Activated naive CD8-positive, alpha-beta T cell (primary cell): ENCODE results near the gene ITGAX.

Source experiments
- H3K27ac Mint-ChIP-seq: one replicate; pipeline ENCODE4 v1.8.0; 2021; ENCODE audit warnings: mixed read lengths
- H3K27me3 Mint-ChIP-seq: one replicate; pipeline ENCODE4 v1.8.0; 2021; ENCODE audit warnings: mixed read lengths
- H3K36me3 Mint-ChIP-seq: one replicate; pipeline ENCODE4 v1.8.0; 2021; ENCODE audit warnings: mixed read lengths
- H3K4me1 Mint-ChIP-seq: one replicate; pipeline ENCODE4 v1.8.0; 2021; ENCODE audit warnings: low read depth, mixed read lengths
- H3K4me3 Mint-ChIP-seq: one replicate; pipeline ENCODE4 v1.8.0; 2021; ENCODE audit warnings: mild to moderate bottlenecking, mixed read lengths
- H3K9me3 Mint-ChIP-seq: one replicate; pipeline ENCODE4 v1.8.0; 2021; ENCODE audit warnings: low read depth, mixed read lengths

The ITGAX gene

DNA sequence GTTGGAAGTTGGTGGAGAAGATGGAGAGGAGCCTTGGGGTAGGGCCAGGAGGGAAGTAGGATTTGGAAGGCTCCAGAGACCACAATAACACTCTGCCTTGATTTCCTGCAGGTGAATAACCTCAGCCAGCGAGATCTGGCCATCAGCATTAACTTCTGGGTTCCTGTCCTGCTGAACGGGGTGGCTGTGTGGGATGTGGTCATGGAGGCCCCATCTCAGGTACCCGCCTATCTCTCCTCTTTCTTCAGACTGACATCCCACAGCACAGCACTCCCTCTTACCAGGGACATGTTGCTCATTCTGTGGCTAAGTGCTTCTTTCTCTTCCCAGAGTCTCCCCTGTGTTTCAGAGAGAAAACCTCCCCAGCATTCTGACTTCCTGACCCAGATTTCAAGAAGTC is 68.3 kb downstream of the ITGAX start:
- Mint-ChIP-seq H3K27ac (no peak overlapping the region), H3K36me3 (no peaks in the 10 kb centered on the region), H3K4me3 (no peak overlapping the region), H3K27me3 (peaks cover 2% of the 10 kb centered on the region), H3K9me3 (no peaks in the 10 kb centered on the region), H3K4me1 (peaks cover 15% of the 10 kb centered on the region)

GRCh38 chr16:31423801-31424200 is 68.8 kb downstream of the ITGAX start:
- Mint-ChIP-seq H3K27ac (no peak overlapping the region), H3K4me3 (no peak overlapping the region), H3K9me3 (no peaks in the 10 kb centered on the region), H3K4me1 (peaks cover 15% of the 10 kb centered on the region), H3K27me3 (peaks cover 2% of the 10 kb centered on the region), H3K36me3 (no peaks in the 10 kb centered on the region)

GRCh38 chr16:31427441-31428278 is 72.7 kb downstream of the ITGAX start:
- H3K27ac Mint-ChIP-seq = no peak overlapping the region
- peak overlapping the region; percentile 40 for H3K4me3 Mint-ChIP-seq
- H3K4me1 Mint-ChIP-seq = peaks cover 9% of the 10 kb centered on the region
- H3K27me3 Mint-ChIP-seq = no peaks in the 10 kb centered on the region
- no peaks in the 10 kb centered on the region for H3K9me3 Mint-ChIP-seq
- H3K36me3 Mint-ChIP-seq = no peaks in the 10 kb centered on the region

- Mint-ChIP-seq H3K27me3 (no peaks in the 10 kb centered on the region), H3K9me3 (no peaks in the 10 kb centered on the region), H3K4me1 (peaks cover 9% of the 10 kb centered on the region), H3K36me3 (no peaks in the 10 kb centered on the region), H3K27ac (no peak within 1 kb of the TSS), H3K4me3 (peak within 1 kb of the TSS; percentile 46)
Observed at GRCh38 chr16:31428279-31428597, 73.3 kb downstream of the ITGAX start, which contains the start of gene COX6A2. COX6A2 (minus strand) TSS chr16:31428360; CDS start chr16:31428325, 35 bp downstream.

- Mint-ChIP-seq H3K4me3 (peak overlapping the region; percentile 27), H3K4me1 (peaks cover 9% of the 10 kb centered on the region), H3K27me3 (no peaks in the 10 kb centered on the region), H3K27ac (no peak overlapping the region), H3K36me3 (no peaks in the 10 kb centered on the region), H3K9me3 (no peaks in the 10 kb centered on the region)
Observed at GRCh38 chr16:31428638-31429247, 73.8 kb downstream of the ITGAX start.

DNA sequence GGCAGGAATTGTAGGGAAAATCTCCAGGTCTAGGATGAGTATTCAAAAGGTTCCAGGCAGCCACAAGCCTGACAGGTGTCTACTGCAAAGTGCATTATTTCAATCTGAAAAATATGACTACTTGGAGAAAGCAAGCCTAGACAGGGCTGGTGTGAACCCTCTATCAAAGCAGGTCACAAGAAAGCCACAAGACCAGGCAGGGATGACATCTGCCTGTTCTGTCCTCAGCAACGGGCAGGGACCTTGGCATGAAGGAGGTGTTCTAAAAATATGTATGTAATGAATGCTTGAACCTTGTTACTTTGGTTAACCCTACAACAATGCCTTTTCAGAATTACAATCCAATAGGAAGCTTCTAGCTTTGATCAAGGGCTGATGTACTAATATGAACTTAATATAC is 74.3 kb downstream of the ITGAX start:
- Mint-ChIP-seq H3K4me1 (peaks cover 9% of the 10 kb centered on the region), H3K4me3 (no peak overlapping the region), H3K36me3 (no peaks in the 10 kb centered on the region), H3K27me3 (no peaks in the 10 kb centered on the region), H3K27ac (no peak overlapping the region), H3K9me3 (no peaks in the 10 kb centered on the region)

GRCh38 chr16:31429796-31430195 is 74.8 kb downstream of the ITGAX start:
- Mint-ChIP-seq H3K27ac (no peak overlapping the region), H3K4me3 (no peak overlapping the region), H3K36me3 (no peaks in the 10 kb centered on the region), H3K9me3 (no peaks in the 10 kb centered on the region), H3K4me1 (peaks cover 9% of the 10 kb centered on the region), H3K27me3 (no peaks in the 10 kb centered on the region)

DNA sequence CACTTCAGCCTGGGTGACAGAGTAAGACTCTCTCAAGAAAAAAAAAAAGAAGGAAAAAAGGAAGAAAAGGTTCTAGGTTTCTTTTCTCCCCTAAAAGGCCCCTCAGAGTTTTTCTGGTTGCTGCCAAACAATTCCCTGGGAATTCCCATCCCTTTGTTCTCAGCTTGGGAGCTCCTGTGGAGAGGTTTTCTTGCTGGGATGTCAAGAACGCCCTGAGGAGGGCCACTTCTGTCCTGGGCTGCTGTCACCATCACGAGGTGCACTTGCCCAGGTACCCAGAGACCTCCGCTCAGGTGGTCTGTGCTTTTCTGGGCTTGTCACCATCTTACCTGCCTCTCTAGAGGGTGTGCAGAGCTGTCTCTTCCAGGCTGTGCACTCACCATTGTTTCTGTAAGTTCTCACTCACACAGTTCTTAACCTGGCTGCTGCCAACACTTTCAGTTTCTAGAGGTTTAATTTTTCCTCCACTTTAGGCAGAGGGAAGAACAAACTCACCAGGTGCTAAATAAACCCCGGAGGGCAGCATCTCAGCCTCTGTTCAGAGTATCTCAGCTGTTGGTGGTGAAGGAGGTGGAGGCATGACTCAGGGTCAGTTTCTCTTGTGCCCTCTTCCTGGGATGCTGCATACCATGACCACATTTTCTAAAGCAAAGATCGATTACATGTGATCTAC is 75.5 kb downstream of the ITGAX start:
- H3K9me3 Mint-ChIP-seq = no peaks in the 10 kb centered on the region
- no peaks in the 10 kb centered on the region for H3K36me3 Mint-ChIP-seq
- H3K4me1 Mint-ChIP-seq = peaks cover 9% of the 10 kb centered on the region
- H3K4me3 Mint-ChIP-seq = no peak overlapping the region
- H3K27ac Mint-ChIP-seq = no peak overlapping the region
- H3K27me3 Mint-ChIP-seq = no peaks in the 10 kb centered on the region
